Non-pigmented ciliary epithelial cell (primary cell): Measurements from ENCODE around the gene ATOH8.

ENCODE experiments used
- DNase-seq: peaks from one replicate; pipeline ENCODE4 v3.0.0-alpha.2; 2010; ENCODE audit warnings: low read depth

The ATOH8 gene

GRCh38 chr2:85718885-85719492 is 34.8 kb upstream of the ATOH8 start:
- no peak for DNase-seq

GRCh38 chr2:85719609-85720240 is 34.1 kb upstream of the ATOH8 start:
- no peak for DNase-seq

GRCh38 chr2:85720533-85720932 is 33.3 kb upstream of the ATOH8 start:
- no peak for DNase-seq

GRCh38 chr2:85721641-85722040 is 32.1 kb upstream of the ATOH8 start:
- no peak for DNase-seq

GRCh38 chr2:85722519-85722918 is 31.3 kb upstream of the ATOH8 start:
- no peak for DNase-seq

GRCh38 chr2:85723707-85724360 is 30.0 kb upstream of the ATOH8 start:
- no peak for DNase-seq

- no peak for DNase-seq
These were observed 29.0 kb upstream of the ATOH8 start for GRCh38 chr2:85724731-85725181.

- no peak for DNase-seq
These were observed 28.3 kb upstream of the ATOH8 start for GRCh38 chr2:85725451-85725850.

GRCh38 chr2:85727798-85728197 is 26.0 kb upstream of the ATOH8 start:
- no peak for DNase-seq

GRCh38 chr2:85728342-85728741 is 25.4 kb upstream of the ATOH8 start:
- no peak for DNase-seq

- DNase-seq = no peak
These were observed 24.6 kb upstream of the ATOH8 start for GRCh38 chr2:85728883-85729824.

- DNase-seq = no peak
These were observed 23.8 kb upstream of the ATOH8 start for GRCh38 chr2:85729825-85730510.

GRCh38 chr2:85730686-85731230 is 23.0 kb upstream of the ATOH8 start:
- no peak for DNase-seq

- DNase-seq = no peak
These were observed 22.2 kb upstream of the ATOH8 start for GRCh38 chr2:85731606-85732005.

GRCh38 chr2:85732467-85733120 is 21.2 kb upstream of the ATOH8 start:
- DNase-seq = no peak

GRCh38 chr2:85733121-85733960 is 20.4 kb upstream of the ATOH8 start:
- no peak for DNase-seq

GRCh38 chr2:85734015-85734414 is 19.8 kb upstream of the ATOH8 start:
- no peak for DNase-seq

- no peak for DNase-seq
These were observed 18.7 kb upstream of the ATOH8 start for GRCh38 chr2:85734942-85735608.

- no peak for DNase-seq
These were observed 18.1 kb upstream of the ATOH8 start for GRCh38 chr2:85735691-85736090.
